Heart left ventricle (tissue), 13 donors: ENCODE results near the gene GARS1.

Experiments
- POLR2A ChIP-seq, 2 donors: fragments of 450-650 bp; IDR thresholded peaks; one replicate each; pipeline ENCODE4 v1.6.1; 2017; ENCODE audit warnings: antibody characterized with exemption in 2 of 2, mild to moderate bottlenecking in 2 of 2, moderate library complexity in 2 of 2
- TF ChIP-seq, protein P1 (sequence below), 12 donors: fragments of 200-600 bp; sonication (generic) in 4 of 12; IDR thresholded peaks; one replicate each; pipeline versions ENCODE4 v1.5.0 to v1.8.0; 2018 to 2022; ENCODE audit warnings: antibody characterized with exemption in 12 of 12, mild to moderate bottlenecking in 5 of 12
- donor health status: ischemic (EF 13 %, LVEDD 7.1; RV severe dilation, severe dysfunction).
- donor health status: DM: no; HTN: yes; CAD: no.
- donor health status: DM: no; HTN: no; CAD: no.
- donor health status: ischemic (EF 25% LVEDD 6.9; RV normal size, moderate dysfunction).
- donor health status: ischemic (EF 25% LVEDD 5.7; RV mildly dilated, moderate dysfunction).
- donor health status: ischemic (EF 35%, LVEDD 5.7; RV mildly dilated, moderate dysfunction).
- donor health status: nonischemic (EF 11% LVEDD 7.7; RV severe dilation, severe dysfunction).
- donor health status: DM: yes; HTN: yes; CAD: no.
- donor health status: PGD.
- donor health status: ischemic (EF 29% LVEDD 5.4; RV normal size, mild dysfunction).
- donor health status: nonischemic (EF 23%, LVEDD 6.1; RV moderate dilation, normal function).

DNA sequence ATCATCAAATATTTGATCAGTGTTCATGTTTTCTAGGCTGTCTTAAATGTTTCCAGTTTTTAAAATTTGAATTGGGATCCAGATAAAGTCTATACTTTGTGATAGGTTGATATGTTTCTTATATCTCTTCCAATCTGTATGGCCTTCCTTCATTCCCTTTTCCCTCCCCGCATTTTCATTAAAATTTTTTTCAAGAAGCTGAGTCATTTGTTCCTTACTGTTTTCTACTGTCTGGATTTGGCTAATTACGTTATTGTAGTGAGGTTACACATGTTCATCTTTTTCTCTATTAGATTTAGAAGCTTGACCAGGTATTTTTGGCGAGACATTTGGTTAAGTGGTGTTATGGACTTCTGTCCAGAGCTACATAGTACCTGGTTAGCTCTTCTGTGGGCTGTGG, 11.2 kb downstream of the GARS1 start:
- TF ChIP-seq, protein P1, sequence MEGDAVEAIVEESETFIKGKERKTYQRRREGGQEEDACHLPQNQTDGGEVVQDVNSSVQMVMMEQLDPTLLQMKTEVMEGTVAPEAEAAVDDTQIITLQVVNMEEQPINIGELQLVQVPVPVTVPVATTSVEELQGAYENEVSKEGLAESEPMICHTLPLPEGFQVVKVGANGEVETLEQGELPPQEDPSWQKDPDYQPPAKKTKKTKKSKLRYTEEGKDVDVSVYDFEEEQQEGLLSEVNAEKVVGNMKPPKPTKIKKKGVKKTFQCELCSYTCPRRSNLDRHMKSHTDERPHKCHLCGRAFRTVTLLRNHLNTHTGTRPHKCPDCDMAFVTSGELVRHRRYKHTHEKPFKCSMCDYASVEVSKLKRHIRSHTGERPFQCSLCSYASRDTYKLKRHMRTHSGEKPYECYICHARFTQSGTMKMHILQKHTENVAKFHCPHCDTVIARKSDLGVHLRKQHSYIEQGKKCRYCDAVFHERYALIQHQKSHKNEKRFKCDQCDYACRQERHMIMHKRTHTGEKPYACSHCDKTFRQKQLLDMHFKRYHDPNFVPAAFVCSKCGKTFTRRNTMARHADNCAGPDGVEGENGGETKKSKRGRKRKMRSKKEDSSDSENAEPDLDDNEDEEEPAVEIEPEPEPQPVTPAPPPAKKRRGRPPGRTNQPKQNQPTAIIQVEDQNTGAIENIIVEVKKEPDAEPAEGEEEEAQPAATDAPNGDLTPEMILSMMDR (IDR thresholded peaks at IDR 0.05), result no peak
- no peak for TF ChIP-seq POLR2A (IDR thresholded peaks at IDR 0.05)
